Activated CD8-positive, alpha-beta memory T cell treated with anti-CD3 and anti-CD28 coated beads, Interleukin-2, amount 50 U/mL, for 1 hour (primary cell): ENCODE measurements around the gene KCNQ1.

Experiments used
- DNase-seq: peaks from one replicate; pipeline ENCODE4 v3.0.0-alpha.2; 2020; ENCODE audit errors: extremely low read depth

The KCNQ1 gene

DNA sequence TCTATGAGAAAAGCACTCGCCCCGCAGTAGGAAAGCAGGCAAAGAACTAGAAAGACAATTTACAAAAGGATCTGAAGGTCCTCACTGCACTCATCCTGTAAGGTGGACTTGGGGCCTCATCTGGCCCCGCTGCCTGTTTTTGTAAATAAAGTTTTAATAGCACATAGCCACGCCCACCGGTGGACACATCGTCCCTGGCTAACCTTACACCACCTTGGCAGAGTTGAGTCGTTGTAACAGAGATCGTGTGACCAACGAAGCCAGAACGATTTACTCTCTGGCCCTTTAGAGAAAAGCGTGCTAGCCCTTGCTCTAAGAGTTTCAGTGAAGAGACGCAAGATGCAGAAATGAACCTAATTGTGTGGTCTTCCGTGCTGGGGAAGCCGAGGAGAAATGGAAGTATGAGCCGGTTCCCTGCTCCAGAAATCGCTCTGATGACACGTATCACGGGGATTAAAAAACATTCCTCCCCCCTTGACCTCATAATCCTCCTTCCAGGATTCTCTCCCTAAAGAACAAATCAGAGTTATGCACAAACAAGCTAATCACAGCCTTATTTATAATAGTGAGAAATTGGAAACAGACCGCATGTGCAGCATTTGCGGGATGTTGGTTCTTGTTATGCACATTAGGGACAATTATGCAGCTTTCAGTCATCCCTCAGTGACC, 360.7 kb downstream of the KCNQ1 start:
- no peak for DNase-seq

DNA sequence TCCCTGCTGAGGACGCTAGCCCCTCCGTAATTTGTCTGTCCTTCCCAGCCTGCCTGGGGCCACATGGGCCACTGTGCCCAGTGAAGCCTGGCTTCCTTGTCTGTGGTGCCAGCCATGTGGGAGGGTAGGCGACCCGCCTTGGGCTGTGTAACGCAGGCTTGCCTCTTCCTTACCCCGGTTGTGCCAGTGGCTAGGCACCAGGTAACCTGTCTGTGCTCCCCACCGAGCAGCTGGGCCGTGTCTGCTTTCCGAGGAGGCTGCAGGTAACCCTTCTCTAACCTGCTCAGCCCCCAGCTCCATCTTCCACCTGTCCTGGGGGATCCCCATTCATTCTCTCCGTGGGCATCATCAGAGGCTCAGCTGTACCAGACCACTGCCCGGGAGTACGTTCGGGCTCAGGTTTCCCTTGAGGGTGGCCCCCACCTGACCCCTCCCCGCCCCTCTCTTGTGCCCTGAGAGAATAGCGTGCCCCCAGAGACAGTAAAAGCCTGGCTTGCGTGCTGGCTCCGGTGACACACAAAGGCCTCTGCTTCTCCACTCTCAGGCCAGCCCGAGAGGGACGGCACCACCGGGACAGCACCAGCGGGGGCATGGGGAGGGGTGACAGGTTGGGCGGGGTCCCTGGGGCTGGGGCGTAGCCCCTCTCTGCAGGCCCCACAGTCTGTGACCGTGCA, 361.7 kb downstream of the KCNQ1 start:
- DNase-seq, result no peak

DNA sequence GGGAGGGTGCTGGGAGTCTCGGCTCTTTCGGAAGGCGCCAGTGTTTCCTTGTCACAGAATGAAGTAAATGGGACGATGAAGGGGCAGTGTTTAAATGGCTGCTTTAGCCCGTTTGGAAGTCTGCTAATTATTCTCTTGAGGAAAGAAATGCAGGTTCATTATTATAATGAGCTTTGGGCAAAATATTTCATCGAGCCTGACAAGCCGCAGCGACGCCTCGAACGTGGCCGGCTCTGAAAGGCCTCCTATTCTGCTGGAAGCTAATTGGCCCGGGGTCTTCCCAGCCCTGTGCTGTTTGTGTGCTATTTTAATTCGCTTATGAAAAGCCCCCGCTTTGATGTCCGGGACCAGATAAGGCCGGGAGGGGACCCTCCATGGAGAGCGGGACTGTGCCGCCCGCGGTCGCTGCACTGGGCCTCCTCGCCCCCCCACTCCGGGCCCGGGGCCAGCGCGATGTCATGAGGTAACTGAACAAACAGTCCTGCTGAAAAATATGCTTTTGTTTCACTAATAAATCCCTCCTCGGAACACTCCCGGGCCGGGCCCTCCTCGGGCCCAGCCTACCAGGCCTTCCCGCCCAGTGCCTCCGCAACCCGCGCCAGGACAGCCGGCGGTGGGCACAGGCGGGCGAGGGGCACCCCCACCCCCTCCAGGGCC, 362.3 kb downstream of the KCNQ1 start:
- no peak for DNase-seq

DNA sequence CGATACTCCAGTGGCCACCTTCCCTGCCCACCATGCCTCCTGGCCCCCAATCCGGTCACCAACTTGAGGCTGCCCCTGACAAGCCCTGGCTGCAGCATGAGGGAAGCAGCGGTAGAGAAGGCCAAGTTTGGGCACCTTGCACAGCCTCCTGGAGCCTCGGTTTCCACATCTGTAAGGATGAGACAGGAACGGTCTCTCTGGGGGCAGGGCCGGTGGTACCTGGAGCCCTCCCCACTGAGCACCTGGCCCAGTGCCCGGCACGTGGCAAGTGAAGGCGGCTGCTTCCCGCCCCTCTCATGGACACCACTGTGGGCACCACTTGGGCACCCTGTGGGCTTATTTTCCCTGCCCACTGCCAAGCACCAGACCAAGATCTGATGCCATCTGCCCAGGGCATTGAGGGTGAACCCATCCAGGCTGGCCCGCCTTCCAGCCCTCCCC, 363.0 kb downstream of the KCNQ1 start:
- no peak for DNase-seq

DNA sequence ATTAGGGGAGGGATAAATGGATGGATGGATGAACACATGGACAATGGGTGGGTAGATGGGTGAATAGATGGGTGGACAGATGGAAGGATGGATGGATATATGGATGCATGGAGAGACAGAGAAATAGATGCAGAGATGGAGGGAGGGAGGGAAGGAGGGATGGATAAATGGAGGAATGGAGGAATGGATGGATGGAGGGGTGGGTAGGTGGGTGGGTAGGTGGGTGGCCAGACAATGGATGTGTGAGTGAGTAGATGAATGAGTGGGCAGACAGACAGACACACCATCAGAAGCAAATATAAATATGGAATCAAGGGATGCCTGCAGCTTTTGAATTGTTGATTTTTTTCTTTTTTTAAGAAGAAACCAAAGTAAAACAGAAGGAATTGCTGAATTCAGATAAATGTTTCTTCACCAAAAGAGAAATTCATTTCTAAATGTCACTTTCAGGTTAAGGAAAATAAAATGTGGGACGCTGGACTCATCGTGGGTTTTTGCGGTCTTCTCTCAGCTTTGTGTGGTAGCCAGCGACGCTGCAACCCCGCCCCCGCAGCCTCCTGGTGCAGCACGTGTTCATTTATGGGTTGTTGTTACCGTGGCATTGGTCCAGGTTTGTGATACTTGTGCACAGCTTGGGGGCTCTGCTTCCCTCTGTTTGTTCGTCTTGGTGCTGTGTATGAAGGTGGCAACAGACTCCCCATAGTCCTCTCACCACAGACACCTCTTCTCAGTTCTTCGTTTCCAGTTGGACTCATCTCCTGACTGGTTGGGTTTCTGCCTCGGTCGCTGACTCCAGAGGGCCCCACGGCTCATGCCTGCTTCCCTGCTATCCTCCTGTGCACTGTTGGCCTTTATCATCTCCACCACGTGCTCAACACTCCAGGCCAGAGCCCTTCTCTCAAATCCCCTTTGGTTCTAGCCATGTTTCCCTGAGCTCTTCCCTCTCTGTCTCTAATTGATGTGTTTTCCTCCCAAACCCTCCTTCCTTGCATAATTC, 364.3 kb downstream of the KCNQ1 start:
- no peak for DNase-seq

DNA sequence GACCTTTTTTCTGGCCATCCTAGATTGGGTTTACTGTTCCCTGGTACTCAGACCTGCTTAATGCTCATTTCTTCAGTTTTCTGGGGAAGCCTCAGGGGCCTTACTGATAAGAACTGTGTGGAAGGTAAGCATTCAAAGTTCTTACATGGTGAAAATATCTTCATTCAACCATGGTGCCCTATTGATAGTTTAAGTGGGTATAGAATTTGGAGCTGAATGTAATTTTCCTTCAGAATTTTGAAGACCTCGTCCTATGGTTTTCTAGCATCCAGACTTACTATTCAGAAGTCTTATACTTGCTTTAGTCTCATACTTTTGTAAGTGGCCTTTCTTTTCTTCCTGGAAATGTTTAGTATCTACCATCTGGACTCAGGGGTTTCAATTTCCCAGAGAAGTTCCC, 365.0 kb downstream of the KCNQ1 start:
- DNase-seq, result no peak

DNA sequence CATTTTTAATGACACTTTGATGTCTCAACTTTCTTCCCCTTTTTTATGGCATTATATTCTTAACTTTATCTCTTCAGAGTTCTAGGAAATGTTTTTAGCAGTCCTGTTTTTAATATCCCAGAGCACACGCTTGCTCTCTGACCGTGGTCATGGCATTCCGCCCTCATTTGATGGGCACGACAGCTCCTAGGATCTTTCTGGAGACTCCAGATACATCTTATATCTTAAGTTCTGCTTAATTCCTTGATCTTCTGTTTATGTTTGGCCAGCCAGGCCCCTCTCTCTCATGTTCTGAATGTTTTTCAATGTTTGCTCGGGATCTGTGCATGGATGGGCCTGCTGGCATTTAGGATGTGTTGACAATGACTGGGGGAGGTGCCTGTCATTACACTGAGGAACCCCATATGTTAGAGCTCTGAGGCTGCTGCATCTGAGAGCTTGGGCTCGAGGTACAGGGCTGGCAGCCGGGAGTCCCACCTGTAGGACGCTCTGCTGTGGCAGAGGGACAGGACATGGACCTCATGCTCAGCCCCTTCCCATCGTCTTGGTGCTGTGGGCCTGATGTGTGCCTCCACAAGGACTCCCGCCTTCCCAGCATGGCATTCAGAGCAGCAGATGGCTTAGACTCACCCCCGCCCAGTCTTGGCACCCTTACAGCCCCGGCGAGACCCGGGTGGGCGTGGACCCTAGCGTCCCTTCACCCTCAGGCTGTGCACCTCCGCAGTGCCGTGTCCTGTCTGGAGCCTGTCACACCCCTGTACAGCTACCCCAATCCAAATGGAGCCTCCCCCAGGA, 365.8 kb downstream of the KCNQ1 start:
- DNase-seq, result no peak

DNA sequence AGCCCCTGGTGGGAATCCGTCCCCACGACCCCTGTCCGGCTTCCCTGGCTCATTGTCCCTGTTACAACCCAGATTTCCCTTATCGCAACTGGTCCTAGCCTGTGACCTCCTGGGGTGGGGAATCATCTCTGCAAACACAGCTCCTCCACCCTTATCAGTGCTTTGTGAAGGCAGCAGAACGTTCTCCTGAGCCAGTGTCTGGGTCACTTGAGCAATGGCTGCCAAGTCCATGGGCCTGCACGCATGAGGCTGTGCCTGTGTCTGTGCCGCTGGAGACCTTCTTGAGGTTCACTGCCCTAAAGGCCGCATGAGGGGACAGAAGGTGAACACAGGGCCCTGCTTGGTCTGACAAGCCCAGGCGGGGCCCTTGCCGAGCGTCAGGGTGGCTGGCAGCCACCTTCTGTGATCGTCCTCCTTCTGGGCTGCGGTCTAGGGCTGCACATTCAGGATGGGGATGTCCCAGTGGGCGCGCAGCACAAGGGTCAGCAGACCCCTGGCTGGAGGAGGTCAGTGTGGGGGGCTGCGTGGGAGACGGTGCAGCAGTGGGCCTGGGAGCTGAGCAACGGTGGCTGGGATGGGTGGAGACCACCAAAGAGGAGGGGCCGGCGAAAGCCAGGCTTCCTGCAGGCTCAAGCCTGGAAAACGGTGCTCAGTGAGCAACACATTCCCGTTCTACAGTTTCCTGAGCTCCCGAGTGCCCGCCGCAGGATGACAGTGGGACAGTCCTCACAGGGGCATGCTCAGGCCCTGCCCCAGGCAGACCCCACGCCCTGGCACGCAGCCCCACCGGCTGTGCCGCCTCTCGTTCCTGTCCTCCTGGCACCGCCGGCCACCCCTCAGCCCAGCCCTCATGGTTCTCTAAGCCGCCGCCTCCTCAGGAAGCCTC, 366.6 kb downstream of the KCNQ1 start:
- DNase-seq, result no peak

DNA sequence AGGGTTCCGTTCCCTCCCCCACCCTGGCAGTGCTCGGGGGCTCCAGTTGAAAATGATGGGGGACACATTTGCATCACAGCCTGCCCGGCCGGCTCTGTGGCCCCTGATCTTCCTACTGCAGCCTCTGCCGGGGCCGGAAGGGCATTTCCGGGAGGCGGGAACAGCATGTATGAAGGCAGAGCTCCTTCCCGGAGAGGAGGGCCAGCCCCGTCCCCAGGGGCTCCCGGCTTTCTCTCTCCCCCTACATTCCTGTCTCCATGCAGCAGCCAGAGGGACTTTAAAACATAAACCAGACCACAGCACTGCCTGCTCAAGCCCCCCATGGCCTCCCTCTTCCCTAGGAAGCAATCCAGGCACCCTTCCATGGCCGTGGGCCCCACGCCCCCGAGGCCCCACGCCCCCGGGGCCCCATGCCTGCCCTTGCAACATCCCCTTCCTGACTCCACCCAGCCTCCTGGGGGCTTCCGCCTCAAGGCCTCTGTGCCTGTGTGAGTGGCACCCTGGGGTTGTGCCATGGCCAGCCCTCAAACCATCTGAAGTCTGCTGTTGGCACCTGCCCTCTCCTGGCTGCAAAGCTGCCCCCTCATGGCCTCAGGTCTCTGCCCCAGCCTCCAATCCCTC, 367.7 kb downstream of the KCNQ1 start:
- DNase-seq, result no peak

DNA sequence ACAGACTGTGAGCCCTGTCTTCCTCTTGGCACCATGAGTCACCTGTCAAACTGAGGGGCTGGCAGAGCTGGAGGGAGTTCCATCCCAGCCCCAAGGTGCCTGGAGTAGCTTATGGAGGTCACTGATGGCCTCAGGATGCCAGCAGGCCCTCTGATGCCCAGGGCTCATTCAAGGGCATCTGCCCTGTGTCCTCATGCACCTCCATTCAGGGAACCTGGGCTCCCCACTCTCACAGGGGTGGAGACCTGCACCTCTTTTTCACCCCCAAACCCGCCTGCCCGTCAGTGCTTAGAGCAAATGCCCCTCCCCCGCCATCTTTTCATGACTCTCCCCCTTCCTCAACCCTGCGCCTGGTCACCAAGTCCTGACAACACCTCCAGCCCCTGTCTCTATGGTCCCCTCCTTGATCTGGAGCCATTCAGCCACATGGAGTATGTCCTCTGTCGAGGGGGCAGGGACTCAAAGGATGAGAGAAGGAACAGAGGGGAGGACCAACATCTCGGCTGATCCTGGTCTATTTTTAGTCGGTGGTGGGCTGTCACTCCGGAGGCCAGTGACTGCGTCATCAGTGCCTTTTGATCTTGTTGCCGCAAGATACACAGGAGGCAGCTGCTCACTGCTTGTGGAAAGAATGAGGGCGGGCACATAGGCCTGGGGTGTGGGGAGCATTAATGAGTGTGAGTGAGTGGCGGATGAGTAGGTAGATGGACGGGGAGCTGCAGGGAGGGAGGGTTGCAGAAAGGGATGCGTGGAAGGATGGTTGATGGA, 368.5 kb downstream of the KCNQ1 start:
- DNase-seq, result no peak

DNA sequence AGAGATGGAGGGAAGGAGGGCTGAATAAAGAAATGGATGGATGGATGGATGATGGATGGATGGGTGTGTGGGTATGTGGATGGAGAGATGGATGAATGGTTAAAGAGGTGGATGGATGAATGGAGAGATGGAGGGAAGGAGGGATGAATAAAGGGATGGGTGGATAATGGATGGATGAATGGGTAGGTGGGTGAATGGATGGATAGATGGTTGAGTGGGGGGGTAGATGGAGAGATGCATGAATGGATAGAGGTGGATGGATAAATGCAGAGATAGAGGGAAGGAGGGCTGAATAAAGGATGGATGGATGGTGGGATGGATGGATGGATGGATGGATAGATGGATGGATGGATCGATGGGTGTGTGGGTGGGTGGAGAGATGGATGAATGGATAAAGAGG, 369.2 kb downstream of the KCNQ1 start:
- DNase-seq, result no peak

DNA sequence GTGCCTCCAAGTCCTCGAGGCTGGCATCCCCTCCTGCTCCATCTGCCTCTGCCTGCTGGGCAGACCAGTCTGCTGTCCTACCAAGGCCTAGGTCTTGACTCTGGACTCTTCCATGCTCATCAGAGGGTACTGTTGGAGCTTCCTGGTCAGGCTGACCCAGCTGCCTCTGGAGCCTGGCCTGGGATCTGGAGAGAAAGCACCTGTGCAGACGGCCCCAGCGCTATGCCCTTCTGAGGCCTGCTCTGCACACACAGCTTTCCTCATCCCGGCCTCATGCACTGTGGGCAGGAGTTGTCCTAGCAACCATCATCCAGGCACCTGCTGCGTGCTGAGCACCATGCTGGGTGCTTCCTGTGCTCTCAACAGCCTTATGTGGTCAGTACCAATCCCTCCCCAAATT, 369.9 kb downstream of the KCNQ1 start:
- no peak for DNase-seq

DNA sequence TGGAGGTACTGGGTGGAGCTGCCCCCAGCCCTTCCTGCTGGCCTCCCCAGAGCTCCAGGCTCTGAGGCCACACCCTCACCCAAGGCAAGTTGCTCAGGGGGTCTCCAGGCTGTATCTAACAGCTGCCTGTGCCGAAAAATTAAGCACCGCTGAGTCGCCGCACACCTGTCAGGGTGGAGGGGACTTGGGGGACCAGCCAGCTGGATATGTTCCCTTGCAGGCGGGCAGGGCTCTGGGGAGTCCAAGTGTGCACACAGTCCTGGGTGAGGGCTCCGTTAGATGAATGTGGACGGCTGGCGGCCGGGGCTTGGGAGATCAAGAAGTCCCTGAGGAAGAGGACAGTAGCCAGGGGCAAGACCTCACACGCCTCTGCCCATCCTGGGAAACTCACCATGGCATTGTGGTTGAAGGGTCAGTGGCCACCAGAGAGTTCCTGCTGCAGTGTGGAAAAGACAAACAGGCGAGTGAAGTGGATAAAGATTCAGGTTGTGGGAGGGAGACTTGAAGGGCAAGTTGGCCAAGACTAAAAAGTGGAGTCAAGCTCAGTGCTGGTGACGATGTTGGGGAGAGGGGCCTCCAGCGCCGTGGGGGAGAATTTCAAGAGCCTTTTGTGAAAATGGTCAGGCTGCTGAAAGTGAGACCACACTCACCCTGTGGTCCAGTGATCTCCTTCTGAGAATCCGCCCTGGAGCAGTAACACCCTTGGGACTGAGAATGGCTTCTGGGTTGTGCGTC, 371.1 kb downstream of the KCNQ1 start:
- no peak for DNase-seq

DNA sequence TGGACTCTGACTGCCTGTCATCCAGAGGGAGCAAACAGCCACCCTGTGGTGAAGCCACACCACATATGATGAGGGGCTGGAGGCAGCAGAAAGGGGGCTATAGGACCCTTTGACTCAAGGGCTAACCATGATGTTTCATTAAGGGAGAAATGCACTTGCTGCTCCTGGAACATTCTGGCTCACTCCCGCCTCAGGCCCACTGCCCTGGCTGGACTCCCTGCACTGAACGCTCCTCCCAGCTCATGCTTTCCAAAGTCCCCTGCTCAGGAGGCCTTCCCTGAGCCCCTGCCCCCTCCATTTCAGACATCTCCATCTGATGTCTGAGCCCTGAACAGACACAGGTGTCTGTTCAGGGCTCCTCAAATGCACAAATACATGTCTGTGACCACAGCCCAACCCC, 371.7 kb downstream of the KCNQ1 start:
- no peak for DNase-seq

DNA sequence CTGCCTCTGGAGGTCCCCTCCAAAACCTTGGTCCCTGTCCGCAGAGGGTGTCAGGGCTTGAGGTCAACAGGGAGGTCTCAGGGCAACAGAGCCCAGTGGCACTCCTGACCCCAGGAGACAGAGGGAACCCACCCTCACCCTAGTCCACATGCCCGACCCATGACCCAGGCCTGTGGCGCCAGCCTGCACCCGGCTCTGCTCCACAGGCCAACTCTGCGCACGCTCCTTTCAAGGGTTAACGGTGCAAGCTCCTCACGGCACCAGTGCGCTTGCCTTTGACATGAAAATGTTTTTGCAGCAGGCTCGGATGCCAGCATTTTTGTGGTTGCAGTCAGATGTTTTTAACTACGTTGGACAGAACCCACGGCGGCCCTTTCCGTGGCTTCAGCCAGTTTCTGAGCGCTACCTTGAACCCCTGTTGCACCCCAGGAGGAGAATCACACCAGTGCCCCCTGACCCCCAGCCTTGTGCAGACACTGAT, 372.2 kb downstream of the KCNQ1 start:
- DNase-seq, result no peak

DNA sequence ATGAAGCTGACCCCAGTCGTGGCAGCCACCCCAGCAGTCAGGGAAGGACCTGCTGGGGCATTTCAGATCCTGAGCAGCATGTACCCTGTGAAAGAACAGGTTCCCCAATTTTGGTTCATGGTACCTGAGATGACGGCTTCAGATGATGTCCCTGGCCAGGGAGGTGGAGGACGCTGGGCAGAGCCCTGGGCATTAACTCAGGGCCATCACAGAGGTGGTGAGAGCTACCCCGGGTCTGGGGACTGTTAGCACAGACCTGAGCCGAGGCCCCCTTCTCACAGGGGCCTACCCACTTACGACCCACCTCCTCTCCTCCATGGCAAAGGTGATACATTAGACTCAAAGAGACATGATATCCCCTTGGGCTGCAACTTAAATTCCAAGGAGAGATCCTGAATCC, 372.6 kb downstream of the KCNQ1 start:
- no peak for DNase-seq

DNA sequence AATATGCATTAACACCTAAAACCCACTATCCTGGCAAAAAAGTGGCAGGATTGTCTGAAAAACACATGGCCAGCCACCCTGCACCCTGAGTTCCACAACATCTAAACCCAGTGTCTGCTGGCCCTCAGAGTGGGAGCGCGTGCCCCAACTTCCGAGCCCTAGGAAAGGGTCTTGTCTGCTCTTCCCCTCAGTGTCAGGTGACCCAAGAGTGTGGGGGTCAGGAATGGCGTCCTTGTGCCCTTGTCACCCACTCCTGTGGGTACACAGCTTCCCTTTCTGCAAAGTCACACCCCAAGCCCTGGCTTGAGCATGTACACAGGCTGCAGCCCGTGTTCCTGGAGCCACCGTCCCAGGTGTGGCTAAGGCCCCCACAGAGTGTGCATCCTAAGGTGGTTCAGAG, 373.2 kb downstream of the KCNQ1 start:
- DNase-seq, result no peak

DNA sequence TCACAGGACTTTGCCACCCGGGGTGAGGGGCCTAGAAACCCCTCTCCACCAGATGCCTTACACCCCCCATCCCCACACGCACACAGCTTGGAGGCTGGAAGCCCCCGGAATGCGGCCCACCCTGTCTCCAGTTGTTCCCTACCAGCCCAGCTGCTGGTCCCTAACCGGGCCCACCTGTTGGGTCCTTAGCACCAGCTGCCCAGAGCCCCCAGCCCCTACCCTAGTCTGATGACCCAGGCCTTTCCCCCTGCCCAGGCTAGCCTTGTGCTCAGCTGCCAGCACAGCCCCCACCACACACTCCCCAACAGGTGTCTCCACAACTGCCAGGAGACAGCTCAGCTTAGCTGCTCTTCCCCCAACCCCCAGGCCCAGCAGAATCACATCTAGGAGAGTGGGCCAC, 373.7 kb downstream of the KCNQ1 start:
- DNase-seq, result no peak
